ENCODE results near the gene MRPS15.
"Not testable (repeated sequence)": the region's sequence is repeated elsewhere in the genome, so short reads cannot be mapped to it uniquely, and the experiment has no call there.

MRPS15 gene

DNA sequence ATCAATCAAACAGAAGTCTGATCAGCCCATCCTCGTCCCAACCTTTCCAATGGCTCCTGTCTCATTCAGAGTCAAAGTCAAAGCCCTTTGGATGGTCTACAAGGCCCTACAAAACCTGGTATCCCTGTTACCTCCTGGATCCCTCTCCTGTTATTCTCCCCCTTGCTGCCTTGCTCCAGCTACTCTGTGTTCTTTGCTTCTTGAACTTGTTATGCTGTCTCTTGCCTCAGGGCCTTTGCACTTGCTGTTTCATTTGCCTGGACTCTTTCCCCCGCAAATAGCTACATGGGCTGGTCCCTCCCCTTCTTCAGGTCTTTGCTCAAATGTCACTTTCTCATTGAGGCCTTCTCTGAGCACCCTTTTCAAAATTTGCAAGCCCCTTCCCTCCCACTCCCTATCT is 19.9 kb upstream of the MRPS15 start:
- no peak for DNase-seq (ENCODE audit: low read depth in 1 of 2, low spot score in 1 of 2)

DNA sequence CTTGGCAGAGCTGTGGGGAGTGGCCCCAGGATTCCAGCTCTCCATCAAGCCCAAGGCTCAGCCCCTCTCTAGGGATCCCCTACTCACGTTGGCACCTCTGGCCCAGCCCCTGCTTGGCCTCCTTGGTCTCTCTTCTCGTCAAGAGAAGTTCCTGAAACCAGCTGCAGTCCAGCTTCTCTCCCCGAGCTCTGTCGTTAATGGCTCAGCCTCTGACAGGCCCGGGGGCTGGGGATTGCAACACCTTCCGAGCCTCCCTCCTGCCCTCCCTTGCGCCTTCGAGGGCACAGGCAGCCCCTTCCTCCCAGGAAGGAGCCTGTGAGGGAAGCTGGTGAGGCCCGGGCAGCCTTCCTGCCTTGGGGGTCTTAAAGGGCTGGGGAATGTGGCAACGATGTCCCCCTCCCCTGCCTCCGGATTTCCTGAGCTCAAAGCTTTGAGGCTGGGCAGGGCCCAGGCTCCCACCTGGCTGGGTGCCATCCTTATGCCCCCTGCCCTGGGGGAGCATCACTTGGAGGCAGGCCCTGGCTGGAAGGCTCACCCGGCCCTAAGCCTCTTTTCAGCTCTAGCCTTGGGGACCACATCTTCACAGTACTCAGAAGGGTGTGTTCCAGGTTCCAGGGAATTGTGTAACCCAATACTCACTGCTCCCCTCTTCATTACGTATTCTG is 18.7 kb upstream of the MRPS15 start, which contains the start of gene CSF3R:
Gene CSF3R (minus strand): TSS at position 190 of the 665 bp plus-strand sequence. CDS start 3,417 bp downstream, outside the sequence.
- no peak for DNase-seq (ENCODE audit: low read depth in 1 of 2, low spot score in 1 of 2)

DNA sequence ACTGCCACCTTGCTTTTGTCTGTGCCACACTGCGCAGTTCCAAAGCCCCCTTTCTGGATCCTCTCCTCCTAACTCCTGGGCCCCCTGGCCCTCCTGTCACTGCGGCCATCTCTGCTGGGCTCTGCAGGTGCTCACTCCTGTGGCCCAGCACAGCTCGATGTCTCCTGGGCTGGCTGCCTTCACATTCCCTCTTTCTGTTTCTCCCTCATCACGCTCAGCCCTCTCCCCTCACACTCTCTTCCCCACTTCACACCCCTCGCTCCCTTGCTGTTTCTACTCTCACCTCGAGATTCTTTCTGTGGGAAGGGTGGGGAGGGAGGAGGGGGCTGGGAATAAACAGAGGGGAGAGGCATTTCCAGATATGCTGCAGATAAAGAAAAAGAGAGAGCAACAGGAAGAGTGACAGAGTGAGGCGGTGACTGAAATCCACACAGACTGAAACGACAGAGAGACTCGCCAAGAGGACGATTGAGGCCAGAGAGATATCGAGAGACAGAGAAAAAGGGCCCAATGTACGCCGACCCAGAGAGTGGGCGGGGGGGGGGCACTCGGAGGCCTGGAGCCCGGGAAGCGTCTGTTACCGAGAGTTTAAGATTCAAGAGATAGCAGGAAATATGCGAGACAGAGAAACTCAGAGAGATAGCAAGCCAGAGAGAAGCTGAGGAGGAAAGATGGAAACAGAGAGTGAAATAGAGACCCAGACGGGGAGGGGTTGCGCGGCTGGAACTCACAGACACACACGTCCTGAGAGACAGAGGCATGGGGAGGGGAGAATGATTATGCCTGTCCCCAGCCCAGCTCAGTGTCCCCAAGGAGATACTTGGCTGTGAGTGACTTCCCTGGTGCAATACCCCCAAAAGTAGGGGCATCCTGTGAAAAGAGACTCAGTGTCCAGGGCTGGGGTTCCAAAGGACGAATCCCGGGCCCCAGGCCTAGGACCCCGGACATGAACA is 17.9 kb upstream of the MRPS15 start:
- DNase-seq (ENCODE audit: low read depth in 1 of 2, low spot score in 1 of 2), result no peak

DNA sequence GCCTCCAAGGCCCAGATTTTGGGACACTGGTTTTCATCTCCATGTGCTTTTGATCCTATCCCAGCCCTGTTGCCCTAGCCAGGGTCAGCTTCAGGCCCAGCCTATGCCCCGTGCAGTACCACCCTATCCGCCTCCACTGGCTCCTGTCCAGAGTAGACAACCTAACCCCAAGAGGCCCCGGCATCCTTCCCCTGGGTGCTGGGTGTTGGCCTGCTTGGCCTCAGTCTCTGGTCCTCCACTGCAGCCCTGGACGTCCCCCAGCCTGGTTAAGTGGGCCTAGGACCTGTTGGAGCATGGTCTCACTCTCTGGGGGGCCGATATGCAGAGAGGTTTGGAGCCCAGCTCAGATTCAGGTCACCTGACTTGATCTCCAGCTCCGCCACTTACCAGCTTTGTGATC is 16.9 kb upstream of the MRPS15 start:
- no peak for DNase-seq (ENCODE audit: low read depth in 1 of 2, low spot score in 1 of 2)

DNA sequence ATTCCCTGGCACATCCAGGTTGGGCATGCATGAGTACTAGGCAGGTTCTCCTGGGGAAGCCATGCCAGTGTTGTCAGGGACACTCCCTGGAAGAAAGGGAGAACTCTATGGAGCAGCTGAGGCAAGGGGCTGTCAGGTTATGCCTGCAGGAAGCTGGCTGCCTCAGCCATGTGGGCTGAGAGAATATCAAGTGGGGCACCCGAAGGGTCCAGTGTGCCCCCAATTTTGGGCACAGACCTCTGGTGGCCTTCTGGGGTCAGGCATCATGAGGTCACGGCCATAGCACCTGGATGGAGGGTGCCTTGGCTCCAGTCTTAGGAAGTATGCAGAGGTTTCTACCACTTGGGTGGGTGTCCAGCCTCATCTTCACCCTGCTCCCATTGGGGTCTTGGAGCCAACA is 16.0 kb upstream of the MRPS15 start:
- DNase-seq (ENCODE audit: low read depth in 1 of 2, low spot score in 1 of 2), result no peak

DNA sequence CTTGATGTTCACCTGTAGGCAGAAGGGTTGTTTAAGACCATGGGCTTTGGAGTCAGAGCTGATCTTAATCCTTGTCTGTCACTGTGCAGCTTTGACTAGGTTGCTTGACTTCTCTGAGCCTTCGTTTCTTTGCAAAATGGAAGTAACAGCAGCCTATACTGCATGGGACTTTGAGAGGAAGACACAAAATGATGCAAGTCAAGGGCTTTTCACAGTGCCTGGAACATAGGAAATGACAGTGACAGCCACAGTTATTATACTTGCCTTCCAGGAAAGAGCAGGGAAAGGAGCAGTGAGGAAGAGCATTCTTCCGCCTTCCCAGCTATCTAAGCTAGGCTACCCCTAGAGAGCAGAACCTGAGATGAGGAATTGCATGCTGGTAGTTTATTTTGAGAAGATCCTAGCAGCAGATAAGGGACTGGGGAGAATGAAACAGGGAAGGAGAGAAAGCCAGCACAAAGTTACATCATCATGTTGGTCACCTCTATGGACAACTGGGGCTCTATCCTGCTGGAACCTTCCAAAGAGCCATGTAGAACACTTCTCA is 15.4 kb upstream of the MRPS15 start:
- no peak for DNase-seq (ENCODE audit: low read depth in 1 of 2, low spot score in 1 of 2)

DNA sequence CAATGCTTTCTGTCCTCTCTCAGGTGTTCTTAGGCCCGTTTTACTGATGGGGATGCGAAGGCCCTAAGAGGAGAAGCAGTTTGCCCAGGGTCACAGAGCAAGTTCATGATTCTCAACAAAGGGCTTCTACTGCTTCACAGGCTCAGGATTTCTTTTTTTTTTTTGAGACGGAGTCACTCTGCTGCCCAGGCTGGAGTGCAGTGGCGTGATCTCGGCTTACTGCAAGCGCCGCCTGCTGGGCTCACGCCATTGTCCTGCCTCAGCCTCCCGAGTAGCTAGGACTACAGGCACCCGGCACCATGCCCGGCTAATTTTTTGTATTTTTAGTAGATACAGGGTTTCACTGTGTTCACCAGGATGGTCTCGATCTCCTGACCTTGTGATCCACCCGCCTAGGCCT is 13.4 kb upstream of the MRPS15 start:
- not testable (repeated sequence) for DNase-seq (ENCODE audit: low read depth in 1 of 2, low spot score in 1 of 2)

DNA sequence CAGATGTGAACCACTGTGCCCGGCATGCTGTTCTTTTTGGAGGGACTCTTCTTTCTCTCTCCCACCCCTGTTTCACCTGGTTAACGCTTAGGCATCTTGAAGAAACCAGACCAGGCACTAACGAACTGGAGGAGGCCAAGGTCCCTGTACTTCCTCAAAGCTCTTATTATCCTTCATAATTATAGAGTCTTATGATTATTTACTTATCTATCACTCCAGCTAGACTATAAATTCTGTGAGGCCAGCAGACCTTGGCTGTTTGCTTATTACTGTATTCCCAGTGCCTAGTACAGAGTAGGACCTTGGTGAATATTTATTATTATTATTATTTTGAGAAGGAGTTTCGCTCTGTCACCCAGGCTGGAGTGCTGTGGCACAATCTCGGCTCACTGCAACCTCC is 12.8 kb upstream of the MRPS15 start:
- no peak for DNase-seq (ENCODE audit: low read depth in 1 of 2, low spot score in 1 of 2)

DNA sequence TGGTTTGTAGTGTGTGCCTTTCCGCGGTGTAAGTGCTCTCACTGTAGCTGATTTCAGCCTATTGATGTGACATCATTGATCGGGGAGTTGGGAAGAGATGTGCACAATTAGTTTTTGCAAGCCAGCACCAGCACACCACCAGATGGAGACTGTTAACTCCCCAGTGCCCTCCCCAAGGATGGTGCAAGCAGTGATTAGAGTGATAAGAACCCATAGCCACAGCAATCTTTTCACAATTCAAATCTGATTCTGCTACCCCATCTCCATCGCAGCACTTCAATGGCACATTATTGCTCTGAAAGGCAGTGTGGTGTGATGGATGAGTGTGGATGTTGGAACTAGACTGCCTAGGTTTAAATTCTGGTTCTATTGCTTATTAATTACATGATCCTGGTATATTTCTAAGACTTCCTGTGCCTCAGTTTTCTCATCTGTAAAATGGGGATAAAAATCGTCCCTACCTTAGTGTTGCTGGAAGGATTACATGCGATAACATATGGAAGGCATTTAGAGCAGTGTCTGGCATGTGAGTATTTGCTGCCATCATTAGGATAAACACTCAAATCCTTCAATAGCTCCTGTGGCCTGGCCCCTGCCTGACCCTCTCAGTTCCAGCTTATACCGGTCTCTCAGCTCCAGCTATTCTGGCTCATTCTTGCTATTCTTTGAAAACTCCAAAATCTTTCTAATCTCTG is 11.9 kb upstream of the MRPS15 start:
- DNase-seq (ENCODE audit: low read depth in 1 of 2, low spot score in 1 of 2), result no peak

DNA sequence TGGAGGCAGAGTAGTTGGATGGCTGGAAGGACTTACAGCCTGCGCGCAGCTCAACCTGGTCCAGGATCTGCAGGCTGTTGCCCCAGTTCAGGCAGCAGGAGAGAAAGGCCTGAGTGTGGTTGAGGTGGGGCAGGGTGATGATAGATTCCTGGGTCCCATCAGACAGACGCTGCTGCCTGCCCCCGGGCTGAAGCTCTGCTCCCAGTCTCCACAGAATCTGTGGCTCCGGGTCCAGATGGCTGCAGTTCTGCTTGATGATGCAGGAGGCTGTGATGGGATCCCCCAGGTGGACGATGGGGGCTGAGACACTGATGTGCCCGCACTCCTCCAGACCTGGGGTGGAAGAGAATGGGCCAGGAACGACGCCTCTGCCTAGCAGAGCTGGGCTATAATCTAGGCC is 11.2 kb upstream of the MRPS15 start:
- DNase-seq (ENCODE audit: low read depth in 1 of 2, low spot score in 1 of 2), result no peak

DNA sequence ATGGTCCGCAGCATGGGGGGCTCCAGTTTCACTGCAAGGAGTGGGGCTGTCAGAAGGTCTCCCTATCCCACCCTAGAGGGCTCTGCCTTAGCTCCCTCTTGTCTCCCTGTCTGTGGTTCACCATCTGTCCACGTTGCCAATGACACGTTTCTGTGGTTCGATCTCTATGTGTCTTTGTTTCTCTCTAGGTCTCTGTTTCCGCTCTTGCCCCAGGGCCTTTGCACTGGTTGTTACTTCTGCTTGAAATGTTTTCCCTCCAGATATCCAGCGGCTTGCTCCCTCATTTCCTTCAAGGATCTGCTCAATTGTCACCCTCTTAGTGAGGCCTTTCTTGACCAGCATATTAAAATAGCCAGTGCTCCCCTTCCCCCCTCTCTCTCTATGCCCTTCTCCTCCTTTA is 8.5 kb upstream of the MRPS15 start:
- DNase-seq (ENCODE audit: low read depth in 1 of 2, low spot score in 1 of 2), result no peak

DNA sequence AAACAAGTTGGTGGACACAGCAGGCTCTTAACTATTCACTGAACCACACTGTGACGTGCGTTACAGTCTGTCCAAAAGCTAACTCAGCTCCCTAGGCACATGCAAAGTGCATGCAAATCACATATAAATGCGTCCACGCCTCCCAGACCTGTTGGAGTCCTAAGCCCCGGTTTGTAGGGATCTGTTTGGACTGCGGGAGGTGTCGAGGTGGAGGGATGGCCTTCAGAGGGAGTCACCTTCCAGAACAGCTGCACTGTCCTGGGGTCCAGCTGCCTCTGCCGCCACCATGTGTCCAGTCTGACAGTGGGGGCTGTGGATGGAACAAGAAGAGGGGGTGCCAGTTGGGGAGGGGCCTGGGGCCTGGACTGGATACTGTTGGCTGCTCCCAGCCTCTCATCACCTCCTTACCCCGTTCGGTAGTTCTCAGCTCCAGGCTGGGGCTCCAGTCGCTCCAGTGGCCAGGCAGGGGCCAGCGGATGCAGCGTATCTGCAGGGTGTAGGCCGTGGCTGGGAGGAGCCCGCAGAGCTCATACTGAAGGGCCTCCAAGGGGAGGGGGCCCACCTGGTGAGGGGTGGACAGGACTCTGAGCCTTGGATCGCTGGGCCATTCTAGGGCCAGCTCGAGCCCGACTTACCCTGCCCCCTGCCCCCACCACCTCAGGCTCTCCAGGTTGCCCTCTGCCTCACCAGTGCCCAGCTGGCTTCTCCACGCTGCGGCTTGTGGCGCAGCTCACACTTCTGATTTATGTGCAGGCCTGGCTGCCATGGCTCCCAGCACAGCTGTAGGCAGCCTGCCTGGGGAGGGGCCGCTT is 7.9 kb upstream of the MRPS15 start:
- no peak for DNase-seq (ENCODE audit: low read depth in 1 of 2, low spot score in 1 of 2)

DNA sequence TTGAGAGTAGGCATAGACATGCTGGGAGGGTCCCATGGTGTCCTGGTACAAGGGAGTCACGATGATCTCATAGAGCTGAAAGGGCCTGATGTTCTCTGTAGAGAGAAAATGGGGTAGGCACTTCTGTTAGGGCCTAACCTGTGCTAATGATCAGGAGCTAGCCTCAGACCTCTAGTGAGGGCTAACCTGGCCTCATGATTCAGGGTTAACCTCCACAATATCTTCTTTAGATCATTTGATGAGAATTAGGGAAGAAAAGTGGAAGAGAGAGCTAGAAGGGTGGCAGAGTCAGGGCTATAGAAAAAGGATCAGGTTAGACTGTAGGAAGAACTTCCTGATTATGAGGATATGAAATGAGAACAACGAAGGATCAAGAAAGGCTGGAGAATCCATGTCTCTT is 5.0 kb upstream of the MRPS15 start:
- no peak for DNase-seq (ENCODE audit: low read depth in 1 of 2, low spot score in 1 of 2)

DNA sequence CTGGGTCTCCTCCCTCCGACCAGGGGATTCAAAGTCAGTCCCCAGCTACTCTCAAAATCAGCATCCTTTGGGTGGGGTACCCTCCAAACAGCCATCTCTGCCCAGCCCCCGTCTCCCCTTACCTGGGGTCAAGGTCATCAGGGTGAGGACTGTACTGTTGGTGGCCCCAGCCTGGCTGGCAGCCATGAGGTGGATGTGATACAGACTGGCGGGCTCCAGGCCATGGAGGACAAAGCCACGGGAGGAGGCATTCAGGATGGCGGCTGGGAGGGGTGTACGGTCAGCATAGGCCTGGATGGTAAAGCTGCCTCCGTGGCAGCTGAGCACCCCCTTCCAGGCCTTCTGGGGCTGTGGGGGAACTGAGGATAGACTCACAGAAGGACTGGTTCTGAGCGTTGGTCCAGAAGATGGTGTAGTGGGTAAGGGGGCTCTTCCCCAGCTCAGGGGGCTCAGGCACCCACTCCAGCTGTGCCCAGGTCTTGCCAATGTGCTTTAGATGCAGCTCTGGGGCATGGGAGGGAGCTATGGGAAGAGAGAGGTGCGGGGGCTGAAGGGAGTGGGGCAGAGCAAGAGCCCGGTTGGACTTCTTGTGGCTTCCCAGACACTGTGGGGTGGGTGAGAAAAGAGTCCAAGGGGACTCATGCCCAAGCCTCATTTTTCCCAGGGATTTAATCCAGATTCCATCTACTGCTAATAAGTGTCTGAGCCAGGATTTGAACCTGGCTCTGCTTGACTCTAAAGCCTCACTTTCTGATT is 3.7 kb upstream of the MRPS15 start:
- no peak for DNase-seq (ENCODE audit: low read depth in 1 of 2, low spot score in 1 of 2)

DNA sequence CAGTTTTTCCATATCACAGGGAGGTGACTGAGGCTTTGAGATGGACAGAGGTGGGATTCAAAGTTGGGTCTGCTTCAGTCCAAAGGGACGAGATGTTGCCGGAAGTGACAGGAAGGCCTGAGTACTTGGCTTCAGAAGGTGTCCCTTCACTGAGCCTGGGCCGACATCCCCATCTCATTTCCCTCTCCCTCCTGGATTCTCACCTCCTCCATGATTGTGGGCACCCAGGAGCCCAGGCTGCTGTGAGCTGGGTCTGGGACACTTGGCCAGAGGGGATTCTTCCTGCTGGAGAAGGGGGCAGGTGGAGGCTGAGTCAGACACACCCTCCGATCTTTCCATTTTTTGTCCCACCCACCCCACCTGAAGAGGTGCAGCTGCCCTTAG is 2.8 kb upstream of the MRPS15 start:
- no peak for DNase-seq (ENCODE audit: low read depth in 1 of 2, low spot score in 1 of 2)

DNA sequence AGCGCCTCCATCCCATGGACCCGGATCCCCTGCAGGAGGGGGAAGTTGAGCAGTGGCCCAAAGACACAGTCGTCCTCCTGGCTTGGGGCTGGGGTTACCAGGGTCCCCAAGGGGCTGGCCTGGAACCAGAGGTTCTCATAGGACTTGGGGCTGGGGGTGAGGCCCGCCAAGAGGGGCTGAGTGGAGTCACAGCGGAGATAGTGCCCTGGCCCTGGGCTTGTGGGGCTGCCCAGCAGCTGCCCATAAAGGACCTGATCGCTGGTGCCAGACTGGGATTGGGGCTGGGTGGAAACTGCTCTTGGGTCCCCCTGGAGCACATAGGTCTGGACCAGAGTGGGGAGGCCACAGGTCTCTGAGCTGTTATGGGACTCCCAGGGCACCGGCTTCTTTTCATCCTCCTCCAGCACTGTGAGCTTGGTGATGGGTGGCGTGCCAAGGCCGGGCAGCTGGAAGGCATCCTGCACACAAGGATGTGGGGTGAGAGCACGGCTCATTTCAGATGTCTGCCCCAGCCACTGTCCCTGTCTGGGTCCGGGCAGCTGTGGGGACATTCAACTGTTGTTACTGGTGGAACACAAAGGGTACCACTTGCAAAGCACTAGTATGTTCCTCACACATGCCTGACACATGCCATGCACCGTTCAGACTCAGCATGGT is 2.3 kb upstream of the MRPS15 start:
- no peak for DNase-seq (ENCODE audit: low read depth in 1 of 2, low spot score in 1 of 2)

DNA sequence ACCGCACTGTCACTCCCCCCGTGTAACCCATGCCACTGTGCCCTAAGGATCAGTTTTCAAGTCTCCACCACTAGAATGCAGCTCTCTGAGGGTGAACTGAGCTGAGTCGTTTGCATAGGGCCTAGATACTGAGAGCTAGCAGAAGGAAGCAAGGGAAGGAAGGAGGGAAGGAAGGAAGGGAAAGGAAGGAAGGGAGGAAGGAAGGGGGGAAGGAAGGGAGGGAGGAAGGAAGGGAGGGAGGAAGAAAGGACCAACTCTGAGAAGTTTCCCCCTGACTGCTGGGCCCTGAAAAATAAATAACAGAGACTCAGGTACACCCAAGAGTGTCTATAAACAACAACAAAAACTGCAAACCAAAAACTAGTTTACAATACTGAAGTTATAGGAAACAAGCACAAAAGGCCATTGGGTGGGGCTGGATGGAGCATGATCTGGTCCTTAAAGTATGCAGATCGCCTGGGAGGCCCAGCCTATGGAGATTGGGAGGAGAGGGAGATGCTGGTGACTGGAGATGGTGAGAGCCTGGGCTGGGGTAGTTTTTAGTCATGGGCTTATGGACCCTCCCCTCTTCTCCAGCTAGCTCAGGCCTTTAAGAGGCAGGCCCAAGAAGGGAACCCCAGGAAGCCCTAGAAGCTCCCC is 1.7 kb upstream of the MRPS15 start:
- DNase-seq (ENCODE audit: low read depth in 1 of 2, low spot score in 1 of 2), result no peak

DNA sequence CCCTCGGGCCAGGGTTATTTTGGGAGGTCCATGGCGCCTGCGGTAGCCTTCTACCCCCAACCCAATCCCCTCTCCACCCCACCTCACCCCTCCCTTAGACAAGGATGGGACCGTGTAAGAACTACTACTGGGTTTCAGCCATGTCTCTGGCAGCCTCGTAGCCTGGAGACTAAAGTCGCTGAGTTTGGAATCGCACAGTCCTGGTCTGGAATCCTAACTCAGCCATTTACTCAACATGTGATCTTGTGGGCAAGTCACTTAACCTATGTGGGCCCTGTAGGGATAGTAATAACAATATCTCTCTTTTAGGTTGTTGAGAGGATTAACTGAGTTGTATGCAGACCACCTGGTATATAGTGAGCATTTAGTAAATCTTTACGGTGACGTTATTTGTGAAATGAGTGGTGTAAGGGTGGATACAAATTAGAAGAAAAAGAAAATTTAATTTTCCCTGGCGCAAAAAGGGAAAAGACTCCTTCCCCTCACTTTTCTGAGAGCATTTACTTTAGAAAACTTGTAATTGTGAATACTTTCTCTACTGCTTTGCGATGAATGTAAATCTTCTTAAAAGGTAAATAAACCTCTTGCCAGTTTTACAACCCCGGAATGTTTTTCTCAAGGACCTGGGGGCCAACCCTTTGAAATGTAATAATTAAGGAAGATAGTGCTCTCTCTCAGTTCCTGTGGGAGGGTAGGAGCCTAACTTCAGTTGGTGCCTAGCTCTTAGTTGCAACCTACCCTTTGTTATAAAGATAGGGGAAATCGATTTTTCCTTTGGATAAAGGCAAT is 615 bp upstream of the MRPS15 start:
- no peak for DNase-seq (ENCODE audit: low read depth in 1 of 2, low spot score in 1 of 2)
